SK-N-SH treated with all-trans-retinoic acid at 6 μM for 48 hours (cell line): ENCODE data around the gene BAG2.

Source experiments
- ATAC-seq: fragments of 200-7000 bp; cut with Tn5 transposase; 3 replicates; pipeline ENCODE4 v1.9.1; 2020; ENCODE audit warnings: mild to moderate bottlenecking, moderate library complexity
- ARNTL ChIP-seq: fragments of 450-650 bp; formaldehyde crosslinking; IDR thresholded peaks from 2 replicates; pipeline ENCODE4 v1.5.0; 2020; ENCODE audit warnings: low read depth, mild to moderate bottlenecking, moderate library complexity, borderline replicate concordance
- BACH2 ChIP-seq: fragments of 250-450 bp; sonication (Bioruptor Pico); IDR thresholded peaks from 2 replicates; pipeline ENCODE4 v1.9.0; 2021; ENCODE audit warnings: mild to moderate bottlenecking, borderline replicate concordance
- CREB5 ChIP-seq: fragments of 250-450 bp; sonication (Bioruptor Pico); IDR thresholded peaks from 2 replicates; pipeline ENCODE4 v1.5.1; 2020; ENCODE audit warnings: low read depth, mild to moderate bottlenecking, moderate library complexity
- CSDC2 ChIP-seq: fragments of 250-450 bp; sonication (Bioruptor Pico); IDR thresholded peaks from 2 replicates; pipeline ENCODE4 v1.5.0; 2020; ENCODE audit warnings: mild to moderate bottlenecking, moderate library complexity
- ESRRG ChIP-seq: fragments of 250-450 bp; sonication (Bioruptor Pico); IDR thresholded peaks from 2 replicates; pipeline ENCODE4 v1.6.1; 2021; ENCODE audit warnings: mild to moderate bottlenecking
- GLIS3 ChIP-seq: fragments of 250-450 bp; sonication (Bioruptor Pico); IDR thresholded peaks from 2 replicates; pipeline ENCODE4 v1.5.0; 2020; ENCODE audit warnings: mild to moderate bottlenecking, moderate library complexity
- ISL1 ChIP-seq: fragments of 250-450 bp; sonication (Bioruptor Pico); IDR thresholded peaks from 2 replicates; pipeline ENCODE4 v2.1.2; 2022; ENCODE audit warnings: mild to moderate bottlenecking, moderate library complexity
- PATZ1 ChIP-seq: fragments of 250-450 bp; sonication (Bioruptor Pico); IDR thresholded peaks from 2 replicates; pipeline ENCODE4 v1.8.0; 2020; ENCODE audit warnings: mild to moderate bottlenecking, moderate library complexity, borderline replicate concordance
- POU6F1 ChIP-seq: fragments of 250-450 bp; sonication (Bioruptor Pico); IDR thresholded peaks from 2 replicates; pipeline ENCODE4 v1.8.0; 2021; ENCODE audit warnings: low read depth, mild to moderate bottlenecking, moderate library complexity, borderline replicate concordance
- RARB ChIP-seq: fragments of 250-450 bp; sonication (Bioruptor Pico); IDR thresholded peaks from 2 replicates; pipeline ENCODE4 v1.8.0; 2021; ENCODE audit warnings: mild to moderate bottlenecking, moderate library complexity
- SNAI2 ChIP-seq: fragments of 250-450 bp; sonication (Bioruptor Pico); IDR thresholded peaks from 2 replicates; pipeline ENCODE4 v1.5.0; 2020; ENCODE audit warnings: mild to moderate bottlenecking, moderate library complexity
- TCF4 ChIP-seq: fragments of 250-450 bp; sonication (Bioruptor Pico); IDR thresholded peaks from 2 replicates; pipeline ENCODE4 v1.8.0; 2021; ENCODE audit warnings: mild to moderate bottlenecking, moderate library complexity, borderline replicate concordance
- TOX ChIP-seq: fragments of 250-450 bp; sonication (Bioruptor Pico); IDR thresholded peaks from 2 replicates; pipeline ENCODE4 v1.8.0; 2021; ENCODE audit warnings: mild to moderate bottlenecking, moderate library complexity, borderline replicate concordance
- ZC3H10 ChIP-seq: fragments of 250-450 bp; sonication (Bioruptor Pico); IDR thresholded peaks from 2 replicates; pipeline ENCODE4 v1.5.1; 2021; ENCODE audit warnings: mild to moderate bottlenecking, moderate library complexity
- ZFP3 ChIP-seq: fragments of 250-450 bp; sonication (Bioruptor Pico); IDR thresholded peaks from 2 replicates; pipeline ENCODE4 v1.5.0; 2020; ENCODE audit warnings: mild to moderate bottlenecking, moderate library complexity
- ZNF565 ChIP-seq: fragments of 450-650 bp; formaldehyde crosslinking; conservative IDR thresholded peaks from 2 replicates; pipeline ENCODE4 v1.5.0; 2020; ENCODE audit warnings: low read depth, mild to moderate bottlenecking, moderate library complexity
- TF ChIP-seq, protein P1 (sequence below): fragments of 250-450 bp; sonication (Bioruptor Pico); IDR thresholded peaks from 2 replicates; pipeline ENCODE4 v1.5.1; 2021; ENCODE audit warnings: mild to moderate bottlenecking, moderate library complexity

BAG2 gene

DNA sequence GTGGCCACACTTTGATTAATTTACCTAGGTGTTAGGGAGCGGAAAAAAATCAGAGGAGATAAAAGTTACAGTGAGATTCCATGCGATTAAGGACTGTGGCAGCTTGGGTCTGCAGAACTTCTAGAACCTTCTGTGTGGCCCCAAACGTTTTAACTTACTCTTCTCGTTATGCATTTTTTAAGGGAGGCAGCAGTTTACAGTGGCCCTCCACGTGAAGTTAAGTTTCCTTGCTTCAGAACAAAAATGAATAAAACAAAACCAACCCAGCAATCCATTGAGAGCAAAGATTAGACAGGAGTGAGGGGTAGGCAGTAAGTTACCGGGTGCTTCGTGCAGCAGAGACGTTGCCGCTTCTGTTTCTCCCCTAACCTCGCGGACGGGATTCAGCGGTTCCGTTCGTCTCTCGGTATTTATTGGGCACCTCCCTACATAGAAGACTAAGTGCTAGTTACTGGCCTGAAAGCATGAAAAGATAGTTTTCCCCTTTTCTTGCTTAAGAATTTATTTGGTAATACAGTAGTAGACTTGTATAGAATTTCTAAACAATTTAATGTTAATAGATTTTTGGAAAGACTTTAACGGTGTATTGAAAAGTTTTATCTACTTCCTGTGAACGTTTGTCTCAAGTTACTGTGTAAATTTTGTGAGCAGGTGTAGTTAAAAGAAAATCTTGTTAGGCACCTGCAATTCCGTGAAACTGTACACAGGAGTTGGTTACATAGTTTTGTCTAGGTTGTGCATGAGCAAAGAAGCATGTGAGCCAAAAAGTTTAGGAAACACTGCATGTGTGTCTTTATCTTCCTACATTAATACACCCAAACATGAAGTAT, 1.1 kb downstream of the BAG2 start (continued):
- no peak for TF ChIP-seq POU6F1 (CRISPR knock-in tag)

DNA sequence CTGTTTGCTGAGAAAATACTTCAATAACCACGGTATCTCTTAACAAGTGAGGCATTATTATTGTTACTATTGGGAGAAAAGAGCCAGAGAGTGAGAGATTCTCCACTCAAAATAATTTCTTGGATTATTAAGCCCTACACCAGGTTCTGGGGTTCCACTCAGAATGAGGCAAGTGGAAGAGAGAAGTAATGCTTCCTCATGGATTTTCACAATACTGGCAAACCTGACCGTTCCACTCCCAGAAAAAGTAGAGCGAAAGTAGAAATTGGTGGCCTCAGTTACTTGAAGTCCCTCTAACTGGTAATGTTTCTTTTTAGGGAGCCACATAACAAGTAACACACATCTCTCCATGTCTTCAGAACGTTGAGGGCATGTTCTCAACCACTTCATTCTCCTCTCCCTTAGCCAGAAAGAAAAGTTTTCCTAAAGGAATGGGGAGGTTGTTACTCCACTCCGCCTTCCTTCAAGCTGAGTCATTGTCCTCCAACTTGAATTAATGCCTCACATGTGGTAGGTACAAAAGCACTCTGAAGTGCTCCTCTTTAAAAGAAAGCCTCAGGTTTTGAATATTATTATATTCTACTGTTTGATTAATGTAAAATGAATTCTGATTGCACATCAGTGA, 1.9 kb downstream of the BAG2 start:
- TF ChIP-seq ARNTL (CRISPR knock-in tag) (no peak), POU6F1 (CRISPR knock-in tag) (no peak), CSDC2 (CRISPR knock-in tag) (no peak), ISL1 (CRISPR knock-in tag) (no peak), PATZ1 (no peak), TOX (no peak), ZC3H10 (no peak), SNAI2 (no peak), ZFP3 (no peak), BACH2 (CRISPR knock-in tag) (no peak), TCF4 (CRISPR knock-in tag) (no peak), ESRRG (CRISPR knock-in tag) (no peak)
- TF ChIP-seq, protein P1, sequence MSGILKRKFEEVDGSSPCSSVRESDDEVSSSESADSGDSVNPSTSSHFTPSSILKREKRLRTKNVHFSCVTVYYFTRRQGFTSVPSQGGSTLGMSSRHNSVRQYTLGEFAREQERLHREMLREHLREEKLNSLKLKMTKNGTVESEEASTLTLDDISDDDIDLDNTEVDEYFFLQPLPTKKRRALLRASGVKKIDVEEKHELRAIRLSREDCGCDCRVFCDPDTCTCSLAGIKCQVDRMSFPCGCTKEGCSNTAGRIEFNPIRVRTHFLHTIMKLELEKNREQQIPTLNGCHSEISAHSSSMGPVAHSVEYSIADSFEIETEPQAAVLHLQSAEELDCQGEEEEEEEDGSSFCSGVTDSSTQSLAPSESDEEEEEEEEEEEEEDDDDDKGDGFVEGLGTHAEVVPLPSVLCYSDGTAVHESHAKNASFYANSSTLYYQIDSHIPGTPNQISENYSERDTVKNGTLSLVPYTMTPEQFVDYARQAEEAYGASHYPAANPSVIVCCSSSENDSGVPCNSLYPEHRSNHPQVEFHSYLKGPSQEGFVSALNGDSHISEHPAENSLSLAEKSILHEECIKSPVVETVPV, result no peak
- peak; percentile 36 for ATAC-seq

- TF ChIP-seq RARB (CRISPR knock-in tag) (no peak), SNAI2 (no peak), TCF4 (CRISPR knock-in tag) (no peak), ZFP3 (no peak), ZNF565 (CRISPR knock-in tag) (no peak), CREB5 (no peak), GLIS3 (no peak), ARNTL (CRISPR knock-in tag) (no peak), BACH2 (CRISPR knock-in tag) (no peak), POU6F1 (CRISPR knock-in tag) (no peak), CSDC2 (CRISPR knock-in tag) (no peak)
- TF ChIP-seq, all 23 proteins: peak for 0
- ATAC-seq, result no peak
Observed at GRCh38 chr6:57174511-57174907, 2.4 kb downstream of the BAG2 start.
